ENCODE measurements around the gene NGB.

DNA sequence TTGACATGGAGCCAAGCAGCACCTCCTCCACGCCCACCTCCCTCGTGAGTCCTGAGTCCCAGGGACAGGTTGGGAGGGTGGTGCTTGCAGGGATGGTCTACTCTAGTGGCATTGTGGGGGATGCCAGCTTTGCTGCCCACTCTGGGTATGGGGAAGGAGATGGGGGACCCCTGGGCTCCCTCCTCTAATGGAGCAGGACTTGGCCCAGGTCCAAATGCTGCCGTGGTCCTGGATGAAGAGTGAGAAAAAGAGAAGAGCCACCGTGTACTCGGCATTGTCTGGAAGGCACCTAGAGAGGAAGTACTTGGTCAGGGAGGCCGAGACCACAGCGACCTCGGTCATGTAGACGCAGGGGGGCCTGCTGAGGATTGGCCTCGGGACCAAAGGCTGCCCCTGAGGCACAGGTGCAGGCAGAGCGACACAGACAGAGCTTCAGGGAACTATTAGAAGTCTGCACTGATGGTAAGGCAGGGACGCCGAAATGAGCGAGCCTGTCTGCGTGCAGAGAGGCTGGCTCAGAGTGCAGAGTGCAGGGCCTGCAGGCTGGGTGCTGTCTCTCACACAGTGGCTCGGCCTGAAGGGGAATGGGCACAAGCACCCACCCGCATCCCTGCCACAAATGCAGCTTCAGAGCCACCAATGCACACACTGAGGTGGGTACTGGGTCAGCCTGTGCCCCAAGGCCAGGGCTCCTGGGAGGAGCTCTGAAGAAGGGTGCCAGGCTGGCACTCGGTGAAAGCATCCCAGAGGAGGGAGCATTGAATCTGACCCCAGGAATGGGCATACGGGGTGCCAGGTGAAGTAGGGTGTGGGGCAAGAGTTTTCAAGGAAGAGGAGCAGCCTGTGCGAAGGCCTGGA is 17.4 kb downstream of the NGB start:
- TF ChIP-seq CTCF (IDR thresholded peaks at IDR 0.05) (no peak), POLR2A (IDR thresholded peaks at IDR 0.05) (no peak), EP300 (IDR thresholded peaks at IDR 0.05) (no peak)

Data from ovary (tissue), 3 donors.